IMR-90 (cell line): ENCODE data around the gene ADGRB3. TPM values are rescaled to one million over a fixed set of nuclear protein-coding genes. Genes with fewer than 3 reads are reported as not detected.

ENCODE experiments used
- ATAC-seq: fragments of 200-7000 bp; cut with Tn5 transposase; 2 replicates; pipeline ENCODE4 v1.9.1; 2020; ENCODE audit warnings: low read depth, mild to moderate bottlenecking, moderate library complexity
- BruUV-seq: library from RNA; stranded (reverse); fragments of 400-500 nt; replicated peaks from 2 replicates; lab custom pipeline; 2021; lab: Mats Ljungman, UMichigan
- CTCF ChIA-PET: fragments of 300-600 bp; formaldehyde crosslinking; extraction: SDS; loops from one replicate; lab custom pipeline; 2021; ENCODE audit warnings: antibody characterized with exemption; lab: Yijun Ruan, JAX
- POLR2A ChIA-PET: fragments of 300-600 bp; sonication (Branson Sonifier 250); formaldehyde crosslinking; loops from one replicate; lab custom pipeline; 2022; ENCODE audit warnings: antibody characterized with exemption; ENCODE audit not compliant: unreplicated experiment; lab: Charles Lee
- DNase-seq: peaks from one replicate; pipeline ENCODE4 v3.0.0; 2013
- H2AFZ ChIP-seq: replicated peaks from 2 replicates; pipeline ENCODE3; 2013; ENCODE audit warnings: low read length, mild to moderate bottlenecking; ENCODE audit not compliant: poor library complexity
- H2AK5ac ChIP-seq: 2 replicates; pipeline ENCODE4 v1.6.1; 2013; ENCODE audit warnings: low read depth, low read length, inconsistent platforms
- H2AK9ac ChIP-seq: replicated peaks from 2 replicates; pipeline ENCODE3; 2013; ENCODE audit warnings: mild to moderate bottlenecking, low read depth, low read length, moderate library complexity; ENCODE audit not compliant: poor library complexity
- H2BK120ac ChIP-seq: 2 replicates; pipeline ENCODE4 v1.6.1; 2013; ENCODE audit warnings: low read depth, low read length, inconsistent platforms
- H2BK15ac ChIP-seq: 3 replicates; pipeline ENCODE4 v1.6.1; 2013; ENCODE audit warnings: low read depth, low read length, inconsistent platforms
- H2BK20ac ChIP-seq: 2 replicates; pipeline ENCODE4 v1.6.1; 2013; ENCODE audit warnings: low read depth, mild to moderate bottlenecking, inconsistent platforms, low read length, moderate library complexity
- H2BK5ac ChIP-seq: 2 replicates; pipeline ENCODE4 v1.6.1; 2013; ENCODE audit warnings: mild to moderate bottlenecking, low read depth, low read length, inconsistent platforms; ENCODE audit not compliant: poor library complexity, severe bottlenecking
- H3K14ac ChIP-seq: replicated peaks from 2 replicates; pipeline ENCODE4 v1.6.1; 2013; ENCODE audit warnings: low read depth, low read length, inconsistent platforms
- H3K18ac ChIP-seq: 2 replicates; pipeline ENCODE4 v1.6.1; 2013; ENCODE audit warnings: low read depth, low read length, control low read depth
- H3K23ac ChIP-seq: 2 replicates; pipeline ENCODE4 v1.6.1; 2013; ENCODE audit warnings: low read depth, low read length, inconsistent platforms
- H3K27ac ChIP-seq: 2 replicates; pipeline ENCODE4 v1.5.1; 2013; ENCODE audit warnings: mild to moderate bottlenecking, control low read depth, low read length; ENCODE audit not compliant: insufficient read depth
- H3K27me3 ChIP-seq: 2 replicates; pipeline ENCODE4 v1.6.1; 2013; ENCODE audit warnings: low read length; ENCODE audit not compliant: control insufficient read depth, insufficient read depth
- H3K36me3 ChIP-seq: 2 replicates; pipeline ENCODE4 v1.6.1; 2013; ENCODE audit warnings: low read length, mixed read lengths; ENCODE audit not compliant: control insufficient read depth, insufficient read depth
- H3K4ac ChIP-seq: 2 replicates; pipeline ENCODE4 v1.6.1; 2013; ENCODE audit warnings: low read depth, low read length, inconsistent platforms
- H3K4me1 ChIP-seq: 2 replicates; pipeline ENCODE4 v1.6.1; 2013; ENCODE audit warnings: low read length, mixed read lengths; ENCODE audit not compliant: control insufficient read depth, insufficient read depth
- H3K4me2 ChIP-seq: 2 replicates; pipeline ENCODE4 v1.6.1; 2013; ENCODE audit warnings: low read depth, mild to moderate bottlenecking, control low read depth, low read length, moderate library complexity
- H3K4me3 ChIP-seq: 2 replicates; pipeline ENCODE4 v1.5.1; 2013; ENCODE audit warnings: low read depth, mild to moderate bottlenecking, control low read depth, low read length, moderate library complexity; ENCODE audit not compliant: insufficient read depth
- H3K56ac ChIP-seq: 2 replicates; pipeline ENCODE4 v1.6.1; 2013; ENCODE audit warnings: low read length, inconsistent platforms; ENCODE audit not compliant: insufficient read depth; ENCODE audit errors: extremely low read depth
- H3K79me1 ChIP-seq, 2 experiments: 2 replicates each; pipeline ENCODE4 v1.6.1; 2013; ENCODE audit warnings: low read length in 2 of 2, inconsistent platforms in 1 of 2, low read depth in 1 of 2
- H3K9ac ChIP-seq: 2 replicates; pipeline ENCODE4 v1.6.1; 2013; ENCODE audit warnings: low read depth, low read length, control low read depth
- H3K9me1 ChIP-seq: 2 replicates; pipeline ENCODE4 v1.6.1; 2013; ENCODE audit warnings: low read length, inconsistent platforms; ENCODE audit not compliant: insufficient read depth
- H3K9me3 ChIP-seq: 2 replicates; pipeline ENCODE4 v1.6.1; 2013; ENCODE audit warnings: low read length; ENCODE audit not compliant: control insufficient read depth, insufficient read depth
- H4K20me1 ChIP-seq: 2 replicates; pipeline ENCODE4 v1.6.1; 2013; ENCODE audit warnings: low read length, inconsistent platforms; ENCODE audit not compliant: insufficient read depth
- H4K5ac ChIP-seq: 2 replicates; pipeline ENCODE4 v1.6.1; 2013; ENCODE audit warnings: mild to moderate bottlenecking, low read depth, low read length, control low read depth
- H4K8ac ChIP-seq, 2 experiments: 2 replicates each; pipeline ENCODE4 v1.6.1; 2013; ENCODE audit warnings: low read depth in 2 of 2, low read length in 2 of 2, control low read depth in 1 of 2, inconsistent platforms in 1 of 2
- H4K91ac ChIP-seq: 2 replicates; pipeline ENCODE4 v1.6.1; 2013; ENCODE audit warnings: low read depth, low read length, inconsistent platforms; ENCODE audit not compliant: insufficient read depth
- BHLHE40 ChIP-seq: fragments of 150-350 bp; IDR thresholded peaks from 2 replicates; pipeline ENCODE4 v1.6.1; 2016; ENCODE audit warnings: mild to moderate bottlenecking, low read depth, low read length
- CEBPB ChIP-seq: IDR thresholded peaks from 2 replicates; pipeline ENCODE4 v1.6.1; 2012; ENCODE audit warnings: low read depth, low read length, improper control_type of control experiment
- CTCF ChIP-seq: conservative IDR thresholded peaks from 2 replicates; pipeline ENCODE4 v1.5.1; 2012; ENCODE audit warnings: mild to moderate bottlenecking, low read depth, low read length, improper control_type of control experiment
- ELK1 ChIP-seq: fragments of 150-350 bp; IDR thresholded peaks from 2 replicates; pipeline ENCODE4 v1.6.1; 2016; ENCODE audit warnings: low read depth, mild to moderate bottlenecking, low read length, moderate library complexity, borderline replicate concordance
- MAFK ChIP-seq: IDR thresholded peaks from 2 replicates; pipeline ENCODE4 v1.6.1; 2012; ENCODE audit warnings: low read depth, low read length, improper control_type of control experiment
- MAZ ChIP-seq: IDR thresholded peaks from 2 replicates; pipeline ENCODE4 v1.6.1; 2012; ENCODE audit warnings: low read depth, mild to moderate bottlenecking, low read length, improper control_type of control experiment, moderate library complexity, borderline replicate concordance
- MXI1 ChIP-seq: IDR thresholded peaks from 2 replicates; pipeline ENCODE4 v1.6.1; 2012; ENCODE audit warnings: low read depth, mild to moderate bottlenecking, low read length, moderate library complexity, borderline replicate concordance
- RCOR1 ChIP-seq: IDR thresholded peaks from 2 replicates; pipeline ENCODE4 v1.6.1; 2012; ENCODE audit warnings: mild to moderate bottlenecking, low read length, improper control_type of control experiment; ENCODE audit not compliant: insufficient replicate concordance
- RFX5 ChIP-seq: IDR thresholded peaks from 2 replicates; pipeline ENCODE4 v1.8.0; 2012; ENCODE audit warnings: low read depth, mild to moderate bottlenecking, low read length, moderate library complexity
- SMC3 ChIP-seq: fragments of 150-350 bp; IDR thresholded peaks from 2 replicates; pipeline ENCODE4 v1.6.1; 2016; ENCODE audit warnings: low read depth, mild to moderate bottlenecking, antibody characterized with exemption, low read length, moderate library complexity
- WGBS, 2 experiments: methylation state at CpG; one replicate each; pipeline versions ENCODE4 v1.1.5 to v1.1.7; 2013; ENCODE audit warnings: missing lambda C conversion rate in 2 of 2; ENCODE audit not compliant: insufficient read length in 1 of 2; ENCODE audit errors: extremely low coverage in 2 of 2; 5-methylcytosine and 5-hydroxymethylcytosine counted together
- dilution Hi-C: fragments of 300-500 bp; cut with HindIII; formaldehyde crosslinking; loops from one replicate; pipeline ENCODE4 v1.14.3; 2018; ENCODE audit warnings: low sequenced_read_pairs; ENCODE audit not compliant: unreplicated experiment
- in situ Hi-C: fragments of 300-500 bp; cut with MboI; formaldehyde crosslinking; loops from 3 replicates; pipeline ENCODE4 v1.14.3; 2019; ENCODE audit warnings: low sequenced_read_pairs, inconsistent platforms, mixed read lengths
- intact Hi-C: fragments of 100-400 bp; cut with micrococcal nuclease; formaldehyde crosslinking; loops from 2 replicates; pipeline ENCODE4 v1.10.0; 2022
- polyA plus RNA-seq, 3 experiments: library from polyadenylated mRNA; depleted of rRNA; stranded (reverse); fragments of >200 nt; gene quantifications; 2 replicates each; pipeline ENCODE4 v1.2.3, GENCODE V29; 2012; ENCODE audit warnings: low replicate concordance in 1 of 3
- total RNA-seq: library from RNA; depleted of rRNA; stranded (reverse); fragments of >200 nt; gene quantifications from 2 replicates; pipeline ENCODE4 v1.2.3, GENCODE V29; 2012

The ADGRB3 gene
- total and polyA plus RNA-seq, 2 of the 4 experiments (the other 2 are of a cell fraction): not detected

GRCh38 chr6:69162811-69163210, 527.7 kb downstream of the ADGRB3 start:
- no peak overlapping the region for H3K9ac ChIP-seq
- no peak overlapping the region for H3K4ac ChIP-seq
- no peak overlapping the region for H2BK120ac ChIP-seq
- no peak overlapping the region for H4K8ac ChIP-seq
- dilution Hi-C loops: no loop called here
- H4K20me1 ChIP-seq: no peaks in the 10 kb centered on the region
- no peak overlapping the region for H2AK5ac ChIP-seq
- no peaks in the 10 kb centered on the region for H3K79me1 ChIP-seq
- H2AFZ ChIP-seq: no peak overlapping the region
- ATAC-seq (no peak), DNase-seq (no peak)
- no peaks in the 10 kb centered on the region for H3K36me3 ChIP-seq
- POLR2A ChIA-PET: no interaction called here
- H3K4me2 ChIP-seq: no peak overlapping the region
- no peak overlapping the region for H3K27ac ChIP-seq
- no TSS peak for BruUV-seq
- intact Hi-C loops: no loop called here
- H3K9me3 ChIP-seq: no peaks in the 10 kb centered on the region
- no peak overlapping the region for H3K23ac ChIP-seq
- H3K14ac ChIP-seq: no peak overlapping the region
- H3K4me3 ChIP-seq: no peak overlapping the region
- in situ Hi-C loops: no loop called here
- H2AK9ac ChIP-seq: no peak overlapping the region
- no peak overlapping the region for H4K91ac ChIP-seq
- H3K4me1 ChIP-seq: no peaks in the 10 kb centered on the region
- no peaks in the 10 kb centered on the region for H3K9me1 ChIP-seq
- H2BK5ac ChIP-seq: no peak overlapping the region
- TF ChIP-seq SMC3 (no peak), MAFK (no peak), RCOR1 (no peak), ELK1 (no peak), CTCF (no peak), BHLHE40 (no peak), MAZ (no peak), MXI1 (no peak), CEBPB (no peak), RFX5 (no peak)
- H3K56ac ChIP-seq: no peak overlapping the region
- H2BK20ac ChIP-seq: no peak overlapping the region
- no peaks in the 10 kb centered on the region for H3K27me3 ChIP-seq
- no peak overlapping the region for H2BK15ac ChIP-seq
- no peak overlapping the region for H4K5ac ChIP-seq
- no peak overlapping the region for H3K18ac ChIP-seq
- no CpG with 5 or more reads among the region's 1 CpG for WGBS, 2 experiments
- CTCF ChIA-PET: no interaction called here
